Stimulated activated CD4-positive, alpha-beta T cell treated with anti-CD3 and anti-CD28 coated beads, TNF-alpha, amount 100 ng/mL, for 1 hour (primary cell): ENCODE measurements around the gene DCBLD1.
"Not testable (repeated sequence)": the region's sequence is repeated elsewhere in the genome, so short reads cannot be mapped to it uniquely, and the experiment has no call there.

Source experiments
- DNase-seq, 3 donors: peaks; one replicate each; pipeline ENCODE4 v3.0.0-alpha.2; 2020; ENCODE audit warnings: low read depth in 3 of 3, low spot score in 1 of 3

Gene DCBLD1

DNA sequence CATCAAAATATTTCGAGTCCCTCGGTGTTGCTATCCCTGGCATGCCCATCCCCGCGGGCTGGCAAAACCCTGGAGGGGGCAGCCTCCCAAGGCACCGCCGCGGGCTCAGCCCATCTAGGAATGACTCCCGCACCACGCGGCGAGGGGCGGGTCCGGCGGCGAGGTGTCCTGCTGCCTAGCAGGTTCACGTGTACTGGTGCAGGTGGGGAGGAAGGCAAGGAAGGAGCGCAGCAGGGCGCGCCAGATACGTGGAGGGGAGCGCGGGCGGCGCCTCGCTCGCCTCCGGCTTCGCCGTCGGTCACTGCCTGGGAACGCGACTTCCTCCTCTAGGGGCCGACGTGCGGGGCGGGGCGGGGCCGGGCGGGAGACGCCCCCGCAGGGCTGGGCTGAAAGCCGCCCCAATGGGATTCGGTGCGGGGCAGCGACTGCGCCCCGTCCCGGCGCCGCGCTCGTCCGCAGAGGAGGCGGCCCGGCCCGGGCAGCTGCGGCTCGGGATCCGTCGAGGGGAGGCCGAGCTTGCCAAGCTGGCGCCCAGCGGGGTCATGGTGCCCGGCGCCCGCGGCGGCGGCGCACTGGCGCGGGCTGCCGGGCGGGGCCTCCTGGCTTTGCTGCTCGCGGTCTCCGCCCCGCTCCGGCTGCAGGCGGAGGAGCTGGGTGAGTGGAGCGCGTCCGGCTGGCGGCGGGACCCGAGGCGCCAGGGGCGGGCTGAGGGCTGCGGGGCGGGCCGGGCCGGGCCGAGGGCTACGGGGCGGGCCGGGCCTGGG is at the start of gene DCBLD1:
Gene DCBLD1 (plus strand): TSS at position 435 of the 764 bp plus-strand sequence. CDS start 108 bp downstream, at position 543.
- peak in 1 of 3 donors; percentile 26 for DNase-seq

DNA sequence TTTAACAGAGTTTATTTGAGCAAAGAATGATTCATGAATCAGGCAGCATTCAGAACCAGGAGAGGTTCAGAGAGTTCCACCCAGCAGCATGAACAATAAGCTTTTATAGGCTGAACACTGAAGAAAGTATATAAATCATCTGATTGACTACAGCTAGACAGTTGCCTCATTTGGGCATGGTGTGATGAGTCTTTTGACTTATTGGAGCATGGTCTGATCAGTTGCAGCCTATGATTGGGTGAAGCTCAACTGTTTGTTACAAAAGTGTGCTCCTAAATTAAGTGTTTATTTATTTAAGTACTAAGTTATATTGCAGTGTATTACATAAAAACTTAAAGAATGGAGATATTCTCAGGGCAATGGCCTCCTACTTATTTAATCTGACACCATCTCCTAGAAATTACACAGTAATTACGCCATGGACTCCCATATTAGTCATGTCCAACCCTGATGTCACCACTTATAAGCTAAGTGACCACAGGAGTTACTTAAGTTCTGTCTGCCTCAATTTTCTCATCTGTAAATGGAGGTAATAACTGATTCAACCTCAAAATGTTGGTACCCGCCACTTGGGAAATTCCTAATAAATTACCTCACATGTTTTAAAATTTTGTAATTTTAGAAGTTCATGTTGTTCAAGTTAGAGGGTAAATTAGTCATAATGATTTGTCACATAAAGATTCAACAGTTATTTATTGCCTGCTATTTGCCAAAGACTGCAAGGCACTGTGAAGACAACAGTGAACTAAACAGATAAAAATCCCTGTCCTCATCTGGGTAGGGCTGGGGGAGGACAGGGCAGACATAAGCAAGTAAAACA is 41.6 kb upstream of the DCBLD1 start:
- DNase-seq: no peak

DNA sequence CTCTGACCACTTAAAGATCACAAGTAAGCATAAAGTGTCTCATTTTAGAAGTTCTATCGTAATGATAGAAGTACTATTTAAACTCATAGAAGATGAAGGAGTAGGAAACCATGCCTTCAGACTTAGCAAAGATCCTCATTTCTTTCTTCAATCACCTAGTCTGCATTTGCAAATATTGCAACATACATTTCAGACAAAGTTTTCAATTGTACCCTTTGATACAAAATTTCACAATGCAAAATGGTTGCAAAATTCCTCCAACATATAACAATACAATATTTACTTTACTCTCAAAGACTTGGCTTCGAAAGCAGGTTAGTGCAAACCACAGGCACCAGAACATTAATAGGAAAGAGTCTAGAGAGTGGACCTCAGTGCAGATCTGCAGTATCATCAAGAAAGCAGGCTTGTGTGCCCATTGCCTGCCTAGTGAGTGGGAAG is 40.6 kb upstream of the DCBLD1 start:
- no peak for DNase-seq

DNA sequence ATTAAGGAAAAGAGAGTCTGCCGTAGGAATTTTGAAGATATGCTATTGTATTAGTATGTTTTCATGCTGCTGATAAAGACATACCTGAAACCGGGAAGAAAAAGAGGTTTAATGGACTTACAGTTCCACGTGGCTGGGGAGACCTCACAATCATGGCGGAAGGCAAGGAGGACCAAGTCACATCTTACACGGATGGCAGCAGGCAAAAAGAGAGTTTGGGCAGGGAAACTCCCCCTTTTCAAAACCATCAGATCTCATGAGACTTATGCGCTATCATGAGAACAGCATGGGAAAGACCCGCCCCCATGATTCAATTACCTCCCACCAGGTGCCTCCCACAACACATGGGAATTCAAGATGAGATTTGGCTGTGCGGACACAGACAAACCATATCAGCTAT is 40.2 kb upstream of the DCBLD1 start:
- DNase-seq: not testable (repeated sequence)

DNA sequence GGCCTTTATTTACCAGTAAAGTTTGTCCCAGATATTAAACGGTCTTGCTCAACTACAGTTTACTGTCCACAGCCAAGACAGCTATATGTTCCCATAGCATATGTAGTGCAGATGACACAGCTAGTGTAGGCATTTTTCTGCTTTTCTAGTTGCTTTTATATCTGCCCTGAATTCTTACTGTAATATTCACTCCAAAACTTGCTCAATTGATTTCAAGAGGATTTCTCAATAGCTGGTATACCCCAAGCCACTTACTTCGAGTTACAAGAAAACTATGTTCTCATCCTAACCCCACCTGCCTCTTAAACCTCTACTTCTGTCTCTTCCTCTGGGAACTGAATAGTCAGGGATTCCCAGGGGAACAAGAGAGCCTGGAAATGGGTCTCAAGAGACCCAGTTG is 37.9 kb upstream of the DCBLD1 start:
- no peak for DNase-seq

DNA sequence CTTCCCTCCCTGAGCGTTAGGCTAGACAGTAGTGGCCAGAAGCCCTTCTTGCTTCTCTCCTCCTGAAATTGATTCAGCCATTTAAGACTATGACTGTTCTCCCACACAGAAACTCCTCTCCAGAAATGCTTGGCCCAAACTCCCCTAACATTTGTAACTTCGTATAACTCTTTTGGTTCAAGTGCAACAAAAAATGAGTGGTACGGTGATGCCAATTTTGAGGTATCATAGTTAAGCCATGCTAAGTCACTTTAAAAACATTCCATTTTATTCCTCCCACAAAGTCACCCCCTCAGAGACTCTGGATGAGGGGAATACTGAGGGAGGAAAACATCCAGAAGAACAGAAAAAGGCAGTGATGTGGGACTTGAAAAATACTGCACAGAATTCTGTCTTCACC is 35.6 kb upstream of the DCBLD1 start:
- no peak for DNase-seq

DNA sequence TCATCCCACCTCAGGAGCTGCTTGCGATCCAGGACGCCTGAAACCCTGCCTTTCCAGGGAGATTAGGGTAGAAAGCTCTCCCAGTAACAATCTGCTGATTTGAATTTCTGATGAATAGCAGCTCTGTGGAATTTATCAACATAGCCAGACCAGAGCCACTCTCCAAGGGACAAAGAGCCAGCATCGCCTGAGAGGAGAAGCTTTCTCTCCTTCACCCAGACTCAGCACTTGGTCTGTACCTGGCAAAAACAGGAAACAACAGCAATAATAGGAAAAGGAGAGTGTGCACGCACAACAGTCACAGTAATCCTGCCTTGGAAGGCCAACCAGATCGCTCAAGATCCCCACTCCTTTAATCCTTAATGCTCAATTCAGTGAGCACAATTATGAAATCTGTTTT is 34.5 kb upstream of the DCBLD1 start:
- DNase-seq: no peak

DNA sequence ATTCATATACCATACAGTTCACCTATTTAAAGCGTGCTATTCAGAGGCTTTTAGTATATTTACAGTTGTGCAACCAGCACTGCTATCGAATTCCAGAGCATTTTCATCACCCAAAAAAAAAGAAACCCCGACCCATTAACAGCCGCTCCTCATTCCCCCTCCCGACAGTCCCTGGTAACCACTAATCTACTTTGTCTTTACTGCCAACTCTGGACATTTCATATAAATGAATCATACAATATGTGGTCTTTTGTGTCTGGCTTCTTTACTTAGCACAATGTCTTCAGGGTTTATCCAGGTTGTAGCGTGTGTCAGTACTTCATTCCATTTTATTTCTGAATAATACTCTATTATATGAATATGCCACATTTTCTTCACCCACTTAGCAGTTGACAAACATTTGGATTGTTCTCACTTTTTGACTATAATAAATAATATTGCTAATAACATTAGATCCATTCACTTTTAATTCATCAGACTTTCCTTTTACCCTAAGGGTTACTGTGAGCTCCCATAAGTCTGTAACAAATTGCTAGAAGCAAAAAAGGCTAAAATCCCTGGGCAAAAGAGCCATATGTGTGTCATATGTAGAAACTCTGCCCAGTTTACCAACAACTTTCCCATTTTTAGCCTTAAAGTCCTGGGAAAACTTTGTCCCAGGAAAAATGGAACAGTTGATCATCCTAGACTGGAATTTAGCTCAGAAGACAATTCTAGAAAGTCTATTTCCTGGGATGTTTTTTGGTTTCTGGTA is 33.6 kb upstream of the DCBLD1 start:
- DNase-seq: no peak

DNA sequence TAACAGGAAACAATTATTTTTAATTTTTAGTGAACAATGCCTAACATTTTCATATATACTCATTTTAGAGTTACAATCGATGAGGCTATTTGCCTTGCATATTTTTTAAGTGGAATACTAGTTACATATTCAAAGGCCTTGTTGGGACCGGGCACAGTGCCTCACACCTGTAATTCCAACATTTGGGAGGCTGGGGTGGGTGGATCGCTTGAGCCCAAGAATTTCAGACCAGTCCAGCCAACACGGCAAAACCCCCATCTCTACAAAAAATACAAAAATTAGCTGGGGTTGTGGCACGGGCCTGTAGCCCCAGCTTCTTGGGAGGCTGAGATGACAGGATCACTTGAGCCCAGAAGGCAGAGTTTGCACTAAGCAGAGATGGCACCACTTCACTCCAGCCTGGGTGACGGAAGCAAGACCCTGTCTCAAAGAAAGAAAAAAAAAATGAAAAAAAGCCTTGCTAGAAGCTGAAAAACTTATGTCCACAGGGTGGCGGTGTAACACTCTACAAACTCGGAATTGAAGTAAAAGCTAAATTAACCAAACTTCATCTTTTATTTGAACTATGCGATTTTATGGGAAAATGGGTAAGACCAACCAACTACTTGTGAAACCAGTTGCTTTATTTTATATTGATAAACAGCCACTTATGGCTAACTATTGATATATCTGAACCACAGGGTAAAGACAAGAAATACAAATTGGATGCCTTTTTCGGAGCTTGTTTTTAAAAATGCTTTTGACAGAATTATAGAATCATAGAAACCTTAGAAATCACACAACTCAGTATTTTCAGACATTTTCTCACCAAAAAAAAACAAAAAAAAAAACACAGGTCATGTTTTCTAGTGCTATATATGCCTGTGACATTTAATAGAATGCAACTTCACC is 32.7 kb upstream of the DCBLD1 start:
- DNase-seq: peak in 2 of 3 donors; percentile 17 to 34

DNA sequence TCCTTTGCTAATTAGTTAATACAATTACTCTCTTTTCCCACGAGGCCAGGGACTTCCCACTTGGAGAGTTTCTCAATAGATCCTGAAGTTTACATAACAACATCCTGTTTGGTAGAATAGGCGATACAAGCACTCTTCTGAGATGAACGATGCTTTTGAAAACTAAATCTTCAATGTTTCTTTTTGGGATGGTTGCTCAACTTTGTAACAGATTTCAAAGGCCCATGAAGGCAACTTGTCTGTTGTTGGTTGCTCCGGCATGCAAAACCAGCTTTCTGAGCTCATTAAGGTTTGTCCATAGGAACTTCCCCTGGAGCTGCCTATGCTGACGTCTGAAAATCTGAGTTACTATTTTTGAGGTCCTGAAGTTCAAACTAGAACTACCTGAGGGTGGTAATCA is 30.8 kb upstream of the DCBLD1 start:
- no peak for DNase-seq

DNA sequence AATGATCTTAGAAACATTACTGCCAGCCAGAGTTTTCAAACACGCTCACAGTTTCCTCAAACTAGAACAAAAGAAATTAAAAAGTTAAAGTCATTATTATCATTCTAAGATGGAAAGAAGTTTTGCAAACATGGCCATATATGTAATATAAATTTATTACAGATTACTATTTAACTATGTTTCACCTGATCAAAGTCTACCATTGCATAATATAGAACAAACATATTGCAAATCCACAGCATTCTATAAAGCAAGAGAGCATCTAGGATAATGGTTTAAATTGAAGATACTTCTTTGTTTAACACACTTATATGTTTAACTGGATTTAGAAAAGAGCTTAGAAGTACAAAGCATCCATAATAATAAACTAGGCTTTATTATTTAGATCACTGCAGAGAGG is 26.2 kb upstream of the DCBLD1 start:
- DNase-seq: no peak

DNA sequence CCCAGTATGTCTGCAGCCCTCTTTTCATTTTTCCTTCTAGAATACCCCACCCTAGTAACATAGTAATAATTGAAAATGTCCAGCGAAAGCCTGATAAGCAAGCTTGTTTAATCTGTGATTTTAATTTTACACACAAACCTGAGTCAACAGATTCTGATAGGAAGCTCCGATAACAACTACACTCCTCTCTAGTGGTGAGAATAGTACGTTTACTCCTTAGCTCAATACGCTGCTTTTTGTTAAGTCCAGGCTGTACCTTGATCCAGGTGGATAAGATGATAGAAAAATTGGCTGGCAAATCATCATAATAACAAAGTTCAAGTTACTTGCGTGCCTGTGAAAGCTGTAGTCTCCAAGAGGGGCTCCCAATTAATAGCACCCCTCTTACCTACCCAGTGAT is 25.5 kb upstream of the DCBLD1 start:
- DNase-seq: no peak

DNA sequence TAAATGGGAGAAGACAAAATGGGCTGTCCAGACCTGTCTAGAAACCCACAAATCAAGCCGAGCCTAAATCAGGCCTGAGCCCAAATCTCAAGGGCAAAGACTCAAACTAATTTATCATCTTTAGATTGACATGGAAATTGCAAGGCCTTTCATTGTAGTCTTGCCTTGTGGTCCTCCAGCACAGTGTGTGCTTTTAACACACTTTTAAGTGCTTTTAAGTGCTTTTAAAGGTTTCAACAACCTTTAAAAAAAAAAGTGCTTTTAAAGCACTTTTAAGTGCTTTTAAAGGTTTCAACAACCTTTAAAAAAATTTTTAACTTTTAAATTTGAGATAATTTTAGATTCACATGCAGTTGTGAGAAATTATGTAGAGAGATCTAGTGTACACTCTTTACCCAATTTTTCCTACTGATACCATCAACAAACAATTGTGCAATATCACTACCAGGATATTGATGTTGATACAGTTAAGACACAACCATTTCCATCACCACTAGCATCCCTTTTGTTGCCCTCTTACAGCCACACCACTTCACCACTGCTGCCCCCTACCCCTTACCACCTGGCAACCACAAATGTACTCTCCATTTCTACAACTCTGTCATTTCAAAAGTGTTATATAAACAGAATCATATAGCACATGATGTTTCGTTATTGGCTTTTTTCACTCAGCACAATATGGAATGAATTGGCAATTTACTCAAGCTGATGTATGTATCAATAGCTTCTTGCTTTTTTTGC is 23.1 kb upstream of the DCBLD1 start:
- DNase-seq: no peak

DNA sequence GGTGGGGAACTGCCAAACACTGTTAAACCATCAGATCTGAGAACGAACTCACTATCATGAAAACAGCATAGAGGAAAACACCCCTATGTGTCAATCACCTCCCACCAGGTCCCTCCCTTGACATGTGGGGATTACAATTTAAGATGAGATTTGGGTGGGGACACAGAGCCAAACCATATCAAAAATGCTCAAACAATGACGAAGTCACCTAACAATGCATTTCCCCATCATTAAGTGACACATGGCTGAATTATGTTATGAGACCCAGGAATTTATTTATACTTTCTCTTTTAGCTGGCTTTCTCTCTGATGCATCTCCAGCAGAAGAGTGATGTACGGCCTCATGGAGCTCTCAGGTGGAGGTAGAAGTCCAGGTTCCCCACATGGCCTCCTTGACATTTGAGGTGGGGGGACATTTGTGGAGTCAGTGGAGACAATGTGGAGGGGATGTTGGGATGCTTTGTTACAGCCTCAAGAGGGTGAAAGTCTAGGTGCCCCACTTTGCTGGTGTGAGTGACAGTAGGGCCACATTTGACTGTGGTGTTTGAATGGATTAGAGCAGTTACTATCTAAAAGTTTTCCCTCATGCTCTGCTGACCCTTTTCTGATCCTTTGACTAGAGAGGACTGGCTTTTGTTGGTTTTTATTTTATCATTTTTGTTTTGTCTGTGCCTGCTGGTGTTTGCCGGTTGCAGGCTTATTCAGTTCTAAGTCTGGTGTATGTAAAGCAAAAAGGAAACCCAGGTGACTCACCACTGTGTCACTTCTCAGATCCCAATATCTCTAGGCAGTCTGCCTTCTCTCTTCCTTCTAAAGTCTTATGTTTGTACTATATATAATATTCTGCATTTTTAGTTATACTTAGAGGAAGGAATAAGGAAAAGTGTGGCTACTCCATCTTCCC is 18.5 kb upstream of the DCBLD1 start:
- no peak for DNase-seq

DNA sequence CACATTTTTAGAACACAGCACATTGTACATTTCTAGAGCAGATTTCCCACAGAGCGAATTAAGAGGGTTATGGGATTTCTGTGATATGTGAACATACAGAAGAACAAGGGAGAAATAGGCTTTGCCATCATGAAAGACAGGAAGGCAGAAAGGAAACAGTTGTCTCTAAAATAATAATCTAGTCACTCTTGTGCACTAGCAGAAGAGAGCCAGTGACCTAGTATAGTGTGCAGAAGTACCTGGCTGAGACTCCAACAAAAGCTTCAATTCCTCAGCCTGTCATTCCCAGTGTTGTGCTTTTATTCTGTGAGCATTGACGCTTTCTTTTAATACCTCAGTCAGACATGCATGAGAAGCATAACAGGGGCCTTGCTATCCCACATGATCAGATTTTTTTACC is 17.8 kb upstream of the DCBLD1 start:
- no peak for DNase-seq

DNA sequence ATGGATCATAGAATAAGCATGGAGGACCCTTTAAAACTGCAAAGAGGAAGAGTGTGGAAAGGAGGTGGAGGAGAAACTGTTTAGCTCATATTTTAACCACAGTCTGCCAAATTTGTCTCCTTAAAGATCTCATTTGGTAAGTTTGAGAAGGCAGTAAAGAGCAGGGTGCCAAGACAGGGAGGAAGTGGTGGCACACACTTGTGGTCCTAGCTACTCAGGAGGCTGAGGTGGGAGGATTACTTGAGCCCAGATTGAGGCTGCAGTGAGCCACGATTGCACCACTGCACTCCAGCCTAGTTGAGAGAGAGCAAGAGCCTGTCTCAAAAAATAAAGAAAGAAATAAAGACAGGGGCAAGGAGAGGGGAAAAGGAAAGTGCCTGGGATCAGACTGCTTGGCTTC is 16.8 kb upstream of the DCBLD1 start:
- no peak for DNase-seq

DNA sequence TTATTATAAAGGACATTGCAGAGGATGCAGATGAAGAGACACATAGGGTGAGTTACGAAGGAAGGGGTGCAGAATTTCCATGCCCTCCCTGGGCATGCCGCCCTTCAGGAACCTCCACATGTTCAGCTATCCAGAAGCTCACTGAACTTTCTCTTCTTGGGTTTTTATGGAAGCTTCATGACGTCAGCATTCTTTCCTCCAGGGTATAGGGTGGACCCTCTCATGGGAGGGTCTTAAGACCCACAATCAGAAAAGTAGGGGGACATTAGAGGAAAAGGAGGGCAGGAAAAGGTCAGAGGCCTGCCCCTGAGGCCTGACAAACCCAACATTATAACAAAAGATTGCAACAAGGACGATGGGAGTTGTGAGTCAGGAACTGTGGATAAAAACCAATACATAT is 14.6 kb upstream of the DCBLD1 start:
- DNase-seq: no peak

DNA sequence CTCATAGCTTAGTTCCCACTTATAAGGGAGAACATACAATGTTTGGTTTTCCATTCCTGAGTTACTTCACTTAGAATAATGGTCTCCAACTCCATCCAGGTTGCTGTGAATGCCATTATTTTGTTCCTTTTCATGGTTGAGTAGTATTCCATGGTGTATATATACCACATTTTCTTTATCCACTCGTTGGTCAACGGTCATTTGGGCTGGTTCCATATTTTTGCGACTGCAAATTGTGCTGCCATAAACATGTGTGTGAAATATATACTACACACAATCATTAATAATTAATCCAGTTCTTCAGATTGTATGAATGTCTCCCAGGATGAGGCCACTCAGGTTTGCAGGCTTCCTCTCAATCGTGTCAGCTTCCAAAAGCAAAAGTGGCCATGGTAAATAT is 13.9 kb upstream of the DCBLD1 start:
- not testable (repeated sequence) for DNase-seq

DNA sequence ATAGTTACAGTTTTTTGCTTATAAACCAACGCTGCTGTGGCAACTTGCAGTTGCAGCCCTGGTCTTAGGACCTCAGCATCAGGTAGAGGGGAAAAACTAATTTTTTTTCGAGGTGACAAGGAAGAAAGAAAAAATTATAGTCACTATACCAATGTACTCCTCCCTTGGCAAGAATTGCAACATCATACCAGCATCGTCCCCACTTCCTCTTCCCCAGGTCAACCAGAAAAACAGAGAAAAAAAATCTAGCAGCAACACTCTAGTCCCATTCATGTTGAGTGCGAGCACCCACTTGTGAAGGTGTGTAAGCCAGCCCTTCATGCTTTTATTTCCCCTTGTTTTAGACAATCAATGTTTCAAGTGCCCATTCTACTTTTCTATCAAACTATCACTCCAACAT is 13.1 kb upstream of the DCBLD1 start:
- no peak for DNase-seq
